Measurements from ENCODE around the gene NHSL1.

GRCh38 chr6:138522611-138523010, 23.3 kb upstream of the NHSL1 start:
- TF ChIP-seq CTCF (IDR thresholded peaks at IDR 0.05) (no peak), POLR2A (IDR thresholded peaks at IDR 0.05) (no peak)
